Neural crest cell (in vitro differentiated cells): ENCODE measurements around the gene BCR. TPM values are rescaled to one million over a fixed set of nuclear protein-coding genes. Genes with fewer than 3 reads are reported as not detected.

Experiments used
- DNase-seq: peaks from one replicate; pipeline ENCODE4 v3.0.0; 2021; ENCODE audit warnings: low read depth, mixed read lengths, low spot score
- H3K27ac Mint-ChIP-seq: one replicate; pipeline ENCODE4 v1.8.0; 2021; ENCODE audit warnings: mild to moderate bottlenecking, mixed read lengths; ENCODE audit not compliant: unreplicated experiment
- H3K27me3 Mint-ChIP-seq: 2 replicates; pipeline ENCODE4 v1.8.0; 2021; ENCODE audit warnings: low read depth, mild to moderate bottlenecking, mixed read lengths
- H3K36me3 Mint-ChIP-seq: 2 replicates; pipeline ENCODE4 v1.8.0; 2021; ENCODE audit warnings: low read depth, mild to moderate bottlenecking, mixed read lengths
- H3K4me1 Mint-ChIP-seq: 2 replicates; pipeline ENCODE4 v1.8.0; 2021; ENCODE audit warnings: mixed read lengths
- H3K4me3 Mint-ChIP-seq: one replicate; pipeline ENCODE4 v1.8.0; 2021; ENCODE audit warnings: mild to moderate bottlenecking, mixed read lengths
- H3K9me3 Mint-ChIP-seq: 2 replicates; pipeline ENCODE4 v1.8.0; 2021; ENCODE audit warnings: mixed read lengths
- CTCF ChIP-seq: fragments of 200-600 bp; sonication (generic); conservative IDR thresholded peaks from 2 replicates; pipeline ENCODE4 v1.5.0; 2021; ENCODE audit warnings: antibody characterized with exemption, mild to moderate bottlenecking
- total RNA-seq: library from RNA; stranded (reverse); gene quantifications from 2 replicates; pipeline ENCODE4 v1.2.1, GENCODE V29; 2021

Gene BCR
- total RNA-seq, 1 donor from 2014 or later, result 54.2 TPM

GRCh38 chr22:23218867-23219251, 38.5 kb downstream of the BCR start:
- Mint-ChIP-seq H3K27ac (peak overlapping the region; percentile 91), H3K4me1 (peaks cover 56% of the 10 kb centered on the region), H3K36me3 (peaks cover 3% of the 10 kb centered on the region), H3K9me3 (no peaks in the 10 kb centered on the region), H3K27me3 (no peaks in the 10 kb centered on the region), H3K4me3 (peak overlapping the region; percentile 73)
- peak; percentile 18 for DNase-seq
- no peak for TF ChIP-seq CTCF

- no peak overlapping the region for H3K27ac Mint-ChIP-seq
- peaks cover 3% of the 10 kb centered on the region for H3K36me3 Mint-ChIP-seq
- no peak overlapping the region for H3K4me3 Mint-ChIP-seq
- H3K9me3 Mint-ChIP-seq, result no peaks in the 10 kb centered on the region
- no peaks in the 10 kb centered on the region for H3K27me3 Mint-ChIP-seq
- no peak for DNase-seq
- no peak for TF ChIP-seq CTCF
- H3K4me1 Mint-ChIP-seq, result peaks cover 60% of the 10 kb centered on the region
Measured at GRCh38 chr22:23219317-23219716, 39.0 kb downstream of the BCR start.

GRCh38 chr22:23219822-23220484, 39.6 kb downstream of the BCR start:
- no peaks in the 10 kb centered on the region for H3K9me3 Mint-ChIP-seq
- no peak overlapping the region for H3K27ac Mint-ChIP-seq
- no peak overlapping the region for H3K4me3 Mint-ChIP-seq
- H3K27me3 Mint-ChIP-seq, result no peaks in the 10 kb centered on the region
- H3K4me1 Mint-ChIP-seq, result peaks cover 62% of the 10 kb centered on the region
- H3K36me3 Mint-ChIP-seq, result peaks cover 2% of the 10 kb centered on the region
- no peak for TF ChIP-seq CTCF
- no peak for DNase-seq

DNA sequence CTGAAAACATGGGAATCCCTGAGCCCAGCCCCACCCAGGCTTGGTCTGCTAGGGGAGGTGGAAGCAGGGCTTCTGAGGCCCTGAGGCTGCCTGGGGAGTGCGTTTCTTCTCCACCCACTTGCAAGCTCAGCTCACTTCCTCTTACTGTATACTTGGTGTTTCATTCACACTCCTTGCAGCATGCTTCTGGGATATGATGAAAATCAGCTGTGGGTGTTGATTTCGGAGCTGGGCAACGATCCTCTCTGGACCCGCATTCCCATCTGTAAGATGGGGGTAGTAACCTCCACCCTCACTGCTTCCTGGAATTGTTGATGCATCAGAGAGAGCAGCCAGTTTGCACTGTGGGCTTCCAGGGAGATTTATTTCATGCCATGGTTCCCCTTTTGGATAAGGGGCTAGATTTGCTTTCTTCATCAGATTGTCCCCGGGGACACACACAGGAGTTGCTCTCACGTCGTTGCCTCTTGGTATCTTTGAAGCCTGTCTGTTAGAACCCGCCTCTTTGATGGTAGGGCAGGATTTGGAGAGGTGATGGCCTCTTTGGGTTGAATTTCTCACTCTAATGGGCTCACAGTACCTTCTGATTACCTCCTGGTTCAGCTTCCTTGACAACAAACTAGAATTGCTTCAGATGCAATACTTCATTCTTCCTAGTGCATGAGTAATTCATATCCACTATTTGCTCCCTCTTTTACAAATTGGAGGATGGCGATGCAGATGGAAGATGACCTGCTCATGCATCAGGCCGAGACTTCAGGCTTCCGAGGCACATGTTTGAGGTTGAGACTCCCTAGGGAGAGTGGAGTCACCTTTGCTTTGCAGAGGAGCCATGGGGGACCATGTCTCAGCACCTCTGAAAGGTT, 40.4 kb downstream of the BCR start:
- Mint-ChIP-seq H3K27ac (peak overlapping the region; percentile 12), H3K4me3 (no peak overlapping the region), H3K27me3 (no peaks in the 10 kb centered on the region), H3K4me1 (peaks cover 68% of the 10 kb centered on the region), H3K9me3 (no peaks in the 10 kb centered on the region), H3K36me3 (no peaks in the 10 kb centered on the region)
- DNase-seq, result no peak
- TF ChIP-seq CTCF, result no peak

DNA sequence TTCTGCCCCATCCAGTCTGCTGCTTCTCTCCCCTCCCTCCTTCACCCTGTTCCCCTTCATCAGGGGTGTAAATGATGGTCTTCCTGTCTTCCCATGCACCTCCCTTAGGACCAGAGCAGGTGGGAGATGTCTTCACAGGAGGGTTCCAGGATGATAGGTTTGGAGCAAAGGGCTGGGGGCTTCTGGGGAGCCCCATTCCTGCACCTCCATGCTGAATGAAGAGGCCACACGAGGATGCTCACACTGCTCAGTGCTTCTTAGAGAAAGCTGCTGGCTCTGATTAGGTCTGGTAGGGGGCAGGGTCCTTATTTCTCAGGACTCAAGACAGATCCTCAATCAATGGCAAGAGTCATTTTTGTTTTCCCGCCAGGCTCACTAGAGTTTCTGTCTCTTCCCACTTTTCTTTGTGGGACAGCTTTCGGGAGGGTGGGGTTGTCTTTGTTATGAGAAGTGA, 41.1 kb downstream of the BCR start:
- TF ChIP-seq CTCF, result no peak
- Mint-ChIP-seq H3K36me3 (no peaks in the 10 kb centered on the region), H3K27me3 (no peaks in the 10 kb centered on the region), H3K27ac (no peak overlapping the region), H3K9me3 (no peaks in the 10 kb centered on the region), H3K4me1 (peaks cover 71% of the 10 kb centered on the region), H3K4me3 (no peak overlapping the region)
- no peak for DNase-seq
